Right cardiac atrium (tissue), 5 donors: Measurements from ENCODE around the gene B4GALNT1. TPM values are rescaled to one million over a fixed set of nuclear protein-coding genes. Genes with fewer than 3 reads are reported as not detected.

Experiments used
- ATAC-seq, 2 donors: fragments of 200-7000 bp; cut with Tn5 transposase; one replicate each; pipeline versions ENCODE4 v1.8.0 to v1.9.1; 2020; ENCODE audit warnings: moderate library complexity in 2 of 2, mild to moderate bottlenecking in 1 of 2
- DNase-seq, 3 donors: peaks; one replicate each; pipeline ENCODE4 v3.0.0-alpha.2; 2020
- H3K27ac ChIP-seq: one replicate; pipeline ENCODE4 v1.5.1; 2013; ENCODE audit warnings: mild to moderate bottlenecking, low read length, control low read depth, moderate library complexity
- H3K27me3 ChIP-seq: one replicate; pipeline ENCODE4 v1.6.1; 2013; ENCODE audit not compliant: control insufficient read depth, insufficient read depth
- H3K4me1 ChIP-seq: one replicate; pipeline ENCODE4 v1.6.1; 2013; ENCODE audit warnings: low read length; ENCODE audit not compliant: control insufficient read depth, insufficient read depth
- H3K4me3 ChIP-seq: one replicate; pipeline ENCODE4 v1.5.1; 2013; ENCODE audit warnings: low read length, control low read depth
- H3K9me3 ChIP-seq: one replicate; pipeline ENCODE4 v1.6.1; 2013; ENCODE audit warnings: low read length; ENCODE audit not compliant: control insufficient read depth
- WGBS: extraction: QIAGEN DNeasy Blood & Tissue Kit; methylation state at CpG from one replicate; pipeline ENCODE4 v1.1.7; 2013; 5-methylcytosine and 5-hydroxymethylcytosine counted together
- intact Hi-C, 4 donors: fragments of 100-400 bp; cut with DNase I; formaldehyde crosslinking; loops; one replicate each; pipeline versions ENCODE4 v1.11.0 to v1.14.0; 2022 to 2023
- polyA plus RNA-seq: library from polyadenylated mRNA; stranded (reverse); fragments of 200-250 nt; gene quantifications from one replicate; pipeline ENCODE4 v1.2.3, GENCODE V29; 2013
- total RNA-seq, 4 donors: library from RNA; stranded (reverse); fragmentation: NEBNext Ultra II Directional; extraction: Animal tissue kit (Norgen Biotek cat#: 25700); gene quantifications; one replicate each; pipeline ENCODE4 v1.2.1, GENCODE V29; 2021
- donor health status: healthy with polysubstance abuse.
- donor health status: DM: no; HTN: yes; CAD: no.
- donor health status: DM: no; HTN: no; CAD: no.
- donor health status: DM: no; HTN: yes; CAD: no; lungs with severe emphysema.
- donor health status: DM: yes; HTN: yes; CAD: no.

The B4GALNT1 gene
- total and polyA plus RNA-seq, 5 donors, result 1.2 to 3.3 (median 2.3) TPM

- ATAC-seq (no peak), DNase-seq (no peak)
- Histone ChIP-seq H3K4me3 (no peak overlapping the region), H3K4me1 (no peaks in the 10 kb centered on the region), H3K27me3 (no peaks in the 10 kb centered on the region), H3K9me3 (no peaks in the 10 kb centered on the region), H3K27ac (no peak overlapping the region)
- intact Hi-C loops, result loop anchor here in 2 of 4 donors (5.0 kb wide), 1 partner anchor 42 kb away; no protein-coding TSS in a partner anchor
- 90% methylated on average over 8 of the region's 8 CpGs for WGBS
These were observed 53.1 kb downstream of the B4GALNT1 start for GRCh38 chr12:57579677-57580465.

DNA sequence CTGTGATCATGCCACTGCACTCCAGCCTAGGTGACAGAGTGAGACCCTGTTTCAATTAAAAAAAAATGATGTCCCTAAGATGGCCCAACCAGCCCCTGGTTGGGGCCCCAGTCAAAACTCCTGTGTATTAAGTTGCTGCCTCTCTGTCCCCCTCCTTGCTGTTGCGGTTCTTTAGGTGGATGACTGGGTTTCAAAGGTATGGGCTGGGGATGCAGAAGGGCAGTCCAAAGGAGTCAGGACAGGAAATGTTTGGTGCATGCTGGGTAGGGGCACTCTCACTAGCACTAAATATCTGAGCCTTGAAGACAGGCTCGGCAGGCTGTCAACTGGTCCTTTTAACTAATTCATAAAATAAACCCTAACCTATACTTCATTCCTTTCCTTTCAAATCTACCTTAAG lies 54.0 kb downstream of the B4GALNT1 start:
- no peak for DNase-seq
- intact Hi-C loops, result no loop called here
- 79% methylated on average over 2 of the region's 2 CpGs for WGBS
- no peak for ATAC-seq
- Histone ChIP-seq H3K4me3 (no peak overlapping the region), H3K27ac (no peak overlapping the region), H3K9me3 (no peaks in the 10 kb centered on the region), H3K4me1 (no peaks in the 10 kb centered on the region), H3K27me3 (no peaks in the 10 kb centered on the region)

GRCh38 chr12:57577981-57578758 lies 54.8 kb downstream of the B4GALNT1 start:
- DNase-seq, result no peak
- intact Hi-C loops, result no loop called here
- Histone ChIP-seq H3K4me3 (no peak overlapping the region), H3K4me1 (no peaks in the 10 kb centered on the region), H3K27ac (no peak overlapping the region), H3K9me3 (no peaks in the 10 kb centered on the region), H3K27me3 (no peaks in the 10 kb centered on the region)
- no peak for ATAC-seq
- WGBS, result 87% methylated on average over 12 of the region's 12 CpGs

DNA sequence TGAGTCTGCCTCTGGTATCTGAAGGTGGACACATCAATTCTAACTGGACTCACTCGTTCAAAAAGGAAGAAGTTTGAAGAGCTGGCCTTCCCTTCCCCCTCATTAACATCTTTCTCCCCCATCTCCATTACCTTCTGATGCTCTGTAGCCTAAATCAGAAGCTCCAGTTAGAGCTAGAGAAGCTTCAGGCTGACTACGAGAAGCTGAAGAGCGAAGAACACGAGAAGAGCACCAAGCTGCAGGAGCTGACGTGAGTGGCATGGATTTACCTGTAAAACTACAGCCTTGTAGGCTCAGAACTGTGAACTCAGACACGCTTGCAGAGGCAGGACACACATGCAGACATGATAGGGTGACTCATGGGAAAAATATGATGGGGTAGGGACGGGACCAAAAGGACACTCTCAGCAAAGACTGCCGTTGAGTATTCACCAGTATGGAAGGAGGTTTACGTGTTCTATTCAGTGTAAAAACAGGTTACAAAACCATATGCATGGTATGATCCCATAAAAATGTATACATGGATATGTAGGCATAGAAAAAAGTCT lies 56.3 kb downstream of the B4GALNT1 start:
- intact Hi-C loops, result no loop called here
- no peak for DNase-seq
- WGBS, result 77% methylated on average over 9 of the region's 9 CpGs
- Histone ChIP-seq H3K9me3 (no peaks in the 10 kb centered on the region), H3K4me1 (no peaks in the 10 kb centered on the region), H3K4me3 (no peak overlapping the region), H3K27ac (no peak overlapping the region), H3K27me3 (no peaks in the 10 kb centered on the region)
- no peak for ATAC-seq

Other genes starting within 250 kb of the B4GALNT1 start
- gene R3HDM2, start 202.2 kb downstream of the B4GALNT1 start, total RNA-seq, result 10 to 100 TPM; 68.3 to 85.2 (median 76.5) TPM
- 23.1 TPM for gene R3HDM2, start 202.2 kb downstream of the B4GALNT1 start, polyA plus RNA-seq
- gene INHBC, start 198.4 kb downstream of the B4GALNT1 start, total RNA-seq, result not detected
- not detected for gene INHBC, start 198.4 kb downstream of the B4GALNT1 start, polyA plus RNA-seq
- gene INHBE, start 177.9 kb downstream of the B4GALNT1 start, total RNA-seq, result not detected
- gene INHBE, start 177.9 kb downstream of the B4GALNT1 start, polyA plus RNA-seq, result not detected
- gene GLI1, start 173.4 kb downstream of the B4GALNT1 start, total RNA-seq, result 1 to 10 TPM; 1.6 to 3.1 (median 2.5) TPM
- gene GLI1, start 173.4 kb downstream of the B4GALNT1 start, polyA plus RNA-seq, result 0.59 TPM
- gene ARHGAP9, start 153.3 kb downstream of the B4GALNT1 start, total RNA-seq, result 10 to 100 TPM in 1 of 4 donors, 1 to 10 TPM in 3; 4.8 to 10.2 (median 7.5) TPM
- gene ARHGAP9, start 153.3 kb downstream of the B4GALNT1 start, polyA plus RNA-seq, result 3.0 TPM
- gene MARS1, start 145.1 kb downstream of the B4GALNT1 start, total RNA-seq, result 10 to 100 TPM; 68.6 to 89.8 (median 72.8) TPM
- gene MARS1, start 145.1 kb downstream of the B4GALNT1 start, polyA plus RNA-seq, result 54.9 TPM
- 10 to 100 TPM; 21.8 to 34.7 (median 22.3) TPM for gene DDIT3, start 112.7 kb downstream of the B4GALNT1 start, total RNA-seq
- 54.6 TPM for gene DDIT3, start 112.7 kb downstream of the B4GALNT1 start, polyA plus RNA-seq
- gene MBD6, start 110.4 kb downstream of the B4GALNT1 start, total RNA-seq, result 10 to 100 TPM; 35.7 to 50.9 (median 41.6) TPM
- 16.4 TPM for gene MBD6, start 110.4 kb downstream of the B4GALNT1 start, polyA plus RNA-seq
- 10 to 100 TPM; 88.6 to 92.4 (median 89.5) TPM for gene DCTN2, start 86.0 kb downstream of the B4GALNT1 start, total RNA-seq
- 99.2 TPM for gene DCTN2, start 86.0 kb downstream of the B4GALNT1 start, polyA plus RNA-seq
- gene KIF5A, start 83.2 kb downstream of the B4GALNT1 start, total RNA-seq, result under 1 TPM; 0.09 to 0.31 (median 0.20) TPM
- gene KIF5A, start 83.2 kb downstream of the B4GALNT1 start, polyA plus RNA-seq, result 0.20 TPM
- gene PIP4K2C, start 42.0 kb downstream of the B4GALNT1 start, total RNA-seq, result 10 to 100 TPM; 14.9 to 17.1 (median 15.6) TPM
- gene PIP4K2C, start 42.0 kb downstream of the B4GALNT1 start, polyA plus RNA-seq, result 8.7 TPM
- gene DTX3, start 28.4 kb downstream of the B4GALNT1 start, total RNA-seq, result 10 to 100 TPM; 29.3 to 44.6 (median 38.1) TPM
- 28.9 TPM for gene DTX3, start 28.4 kb downstream of the B4GALNT1 start, polyA plus RNA-seq
- 10 to 100 TPM; 14.0 to 22.6 (median 18.1) TPM for gene ARHGEF25, start 21.8 kb downstream of the B4GALNT1 start, total RNA-seq
- gene ARHGEF25, start 21.8 kb downstream of the B4GALNT1 start, polyA plus RNA-seq, result 21.3 TPM
- gene OS9, start 60.9 kb upstream of the B4GALNT1 start, total RNA-seq, result 100 to 1,000 TPM; 145 to 168 (median 154) TPM
- 127 TPM for gene OS9, start 60.9 kb upstream of the B4GALNT1 start, polyA plus RNA-seq
- gene AGAP2, start 105.5 kb upstream of the B4GALNT1 start, total RNA-seq, result under 1 TPM; 0.53 to 0.91 (median 0.72) TPM
- gene AGAP2, start 105.5 kb upstream of the B4GALNT1 start, polyA plus RNA-seq, result 1.7 TPM
- 10 to 100 TPM; 31.5 to 41.3 (median 34.5) TPM for gene TSPAN31, start 111.8 kb upstream of the B4GALNT1 start, total RNA-seq
- gene TSPAN31, start 111.8 kb upstream of the B4GALNT1 start, polyA plus RNA-seq, result 43.9 TPM
- 10 to 100 TPM; 50.9 to 53.9 (median 53.4) TPM for gene CDK4, start 119.1 kb upstream of the B4GALNT1 start, total RNA-seq
- gene CDK4, start 119.1 kb upstream of the B4GALNT1 start, polyA plus RNA-seq, result 29.7 TPM
- gene MARCHF9, start 121.9 kb upstream of the B4GALNT1 start, total RNA-seq, result 10 to 100 TPM; 15.2 to 17.8 (median 16.4) TPM
- gene MARCHF9, start 121.9 kb upstream of the B4GALNT1 start, polyA plus RNA-seq, result 14.3 TPM
- under 1 TPM in 3 of 4 donors, not detected in 1; 0.12 to 0.22 (median 0.14) TPM for gene CYP27B1, start 133.9 kb upstream of the B4GALNT1 start, total RNA-seq
- gene CYP27B1, start 133.9 kb upstream of the B4GALNT1 start, polyA plus RNA-seq, result 0.18 TPM
- gene METTL1, start 138.9 kb upstream of the B4GALNT1 start, total RNA-seq, result 10 to 100 TPM in 1 of 4 donors, 1 to 10 TPM in 3; 5.7 to 15.8 (median 8.5) TPM
- 6.3 TPM for gene METTL1, start 138.9 kb upstream of the B4GALNT1 start, polyA plus RNA-seq
- 1 to 10 TPM; 2.1 to 3.1 (median 2.6) TPM for gene EEF1AKMT3, start 139.4 kb upstream of the B4GALNT1 start, total RNA-seq
- gene EEF1AKMT3, start 139.4 kb upstream of the B4GALNT1 start, polyA plus RNA-seq, result 0.95 TPM
- gene TSFM, start 149.6 kb upstream of the B4GALNT1 start, total RNA-seq, result 10 to 100 TPM; 28.9 to 36.1 (median 33.0) TPM
- gene TSFM, start 149.6 kb upstream of the B4GALNT1 start, polyA plus RNA-seq, result 50.7 TPM
- 1 to 10 TPM; 2.6 to 4.1 (median 3.2) TPM for gene AVIL, start 185.5 kb upstream of the B4GALNT1 start, total RNA-seq
- 3.2 TPM for gene AVIL, start 185.5 kb upstream of the B4GALNT1 start, polyA plus RNA-seq
- 100 to 1,000 TPM in 2 of 4 donors, 10 to 100 TPM in 2; 94.3 to 116 (median 103) TPM for gene CTDSP2, start 213.5 kb upstream of the B4GALNT1 start, total RNA-seq
- 41.7 TPM for gene CTDSP2, start 213.5 kb upstream of the B4GALNT1 start, polyA plus RNA-seq